ENCODE results near the gene HOXA10.

- TF ChIP-seq, protein P1, sequence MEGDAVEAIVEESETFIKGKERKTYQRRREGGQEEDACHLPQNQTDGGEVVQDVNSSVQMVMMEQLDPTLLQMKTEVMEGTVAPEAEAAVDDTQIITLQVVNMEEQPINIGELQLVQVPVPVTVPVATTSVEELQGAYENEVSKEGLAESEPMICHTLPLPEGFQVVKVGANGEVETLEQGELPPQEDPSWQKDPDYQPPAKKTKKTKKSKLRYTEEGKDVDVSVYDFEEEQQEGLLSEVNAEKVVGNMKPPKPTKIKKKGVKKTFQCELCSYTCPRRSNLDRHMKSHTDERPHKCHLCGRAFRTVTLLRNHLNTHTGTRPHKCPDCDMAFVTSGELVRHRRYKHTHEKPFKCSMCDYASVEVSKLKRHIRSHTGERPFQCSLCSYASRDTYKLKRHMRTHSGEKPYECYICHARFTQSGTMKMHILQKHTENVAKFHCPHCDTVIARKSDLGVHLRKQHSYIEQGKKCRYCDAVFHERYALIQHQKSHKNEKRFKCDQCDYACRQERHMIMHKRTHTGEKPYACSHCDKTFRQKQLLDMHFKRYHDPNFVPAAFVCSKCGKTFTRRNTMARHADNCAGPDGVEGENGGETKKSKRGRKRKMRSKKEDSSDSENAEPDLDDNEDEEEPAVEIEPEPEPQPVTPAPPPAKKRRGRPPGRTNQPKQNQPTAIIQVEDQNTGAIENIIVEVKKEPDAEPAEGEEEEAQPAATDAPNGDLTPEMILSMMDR (conservative IDR thresholded peaks at IDR 0.05 in 1 of 2, IDR thresholded peaks at IDR 0.05 in 1 of 2; ENCODE audit: low read depth in 1 of 2, low read length in 2 of 2) = no peak
- TF ChIP-seq EZH2 (IDR thresholded peaks at IDR 0.05; ENCODE audit: low read length, missing control alignments) = no peak
Observed at GRCh38 chr7:27221201-27221797, 47.2 kb upstream of the HOXA10 start.
